ENCODE results near the gene THAP6. TPM values are rescaled to one million over a fixed set of nuclear protein-coding genes. Genes with fewer than 3 reads are reported as not detected.
"Not testable (repeated sequence)": the region's sequence is repeated elsewhere in the genome, so short reads cannot be mapped to it uniquely, and the experiment has no call there.

THAP6 gene
- total and polyA plus RNA-seq, 2 donors (not counting 3 experiments of a cell fraction or from before 2014, with no cell fraction given) = 2.1 to 6.8 TPM

DNA sequence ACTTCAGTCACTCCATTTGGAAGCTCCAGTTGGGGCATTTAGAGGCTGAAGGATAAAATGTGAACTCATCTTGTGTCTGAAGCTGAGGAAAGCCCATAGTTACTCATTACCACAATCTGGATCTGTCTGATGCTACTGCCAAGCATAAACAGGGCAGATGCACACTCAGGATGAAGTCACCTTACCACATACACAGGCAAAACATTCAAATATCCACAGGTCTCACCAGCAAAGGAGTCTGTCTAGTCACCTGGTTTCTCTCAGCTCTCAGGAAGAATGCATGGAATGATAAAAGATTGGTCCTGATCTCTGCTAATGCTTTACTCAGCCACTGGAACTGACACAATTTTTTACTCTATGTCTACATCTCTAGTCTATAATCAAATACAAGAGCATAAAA is 28.6 kb downstream of the THAP6 start:
- H2AFZ ChIP-seq (ENCODE audit: low read depth, low read length) = no peak overlapping the region
- dilution Hi-C loops (cut with MboI; ENCODE audit: extremely low pct_ligation_motif_present, low sequenced_read_pairs) = no loop called here
- H3K36me3 ChIP-seq (ENCODE audit: control insufficient read depth in 2 of 2, extremely low read depth in 1 of 2, insufficient read depth in 2 of 2, low read length in 2 of 2) = no peaks in the 10 kb centered on the region
- no peaks in the 10 kb centered on the region for H3K9me1 ChIP-seq (replicated peaks; ENCODE audit: control insufficient read depth, extremely low read depth, insufficient read depth, low read length)
- H4K20me1 ChIP-seq (replicated peaks; ENCODE audit: control insufficient read depth, extremely low read depth, insufficient read depth, low read length) = no peaks in the 10 kb centered on the region
- H3K4me1 ChIP-seq (ENCODE audit: control insufficient read depth, extremely low read depth, insufficient read depth, low read length) = no peaks in the 10 kb centered on the region
- ChIA-PET POLR2A (no interaction called here), CTCF (interaction anchor here (1.0 kb wide), 1 partner anchor 398 kb away, joined by 3 read pairs; the partner anchor contains the start of gene NAAA)
- intact Hi-C loops (cut with micrococcal nuclease) = no loop called here
- no peaks in the 10 kb centered on the region for H3K27me3 ChIP-seq (ENCODE audit: control insufficient read depth in 2 of 2, insufficient read depth in 2 of 2, low read length in 2 of 2)
- TF ChIP-seq FOS (IDR thresholded peaks at IDR 0.05; ENCODE audit: borderline replicate concordance, insufficient read depth, low read length) = no peak
- no peak for TF ChIP-seq POLR2A (IDR thresholded peaks at IDR 0.05; ENCODE audit: low read depth, low read length)
- TF ChIP-seq POLR2AphosphoS5 (IDR thresholded peaks at IDR 0.05; ENCODE audit: insufficient read depth, low read depth, low read length) = no peak
- TF ChIP-seq GATA2 (IDR thresholded peaks at IDR 0.05; ENCODE audit: insufficient read depth, insufficient read length, low read depth, low read length) = no peak
- no peak overlapping the region for H3K4me3 ChIP-seq (replicated peaks in 1 of 3; ENCODE audit: insufficient read depth in 1 of 3, low read depth in 1 of 3, low read length in 3 of 3)
- FAIRE-seq (no peak), DNase-seq (ENCODE audit: low read depth, low spot score) (no peak)
- H3K4me2 ChIP-seq (ENCODE audit: insufficient read depth, low read length) = no peak overlapping the region
- BruUV-seq (replicated peaks) = no TSS peak
- no peak overlapping the region for H3K9ac ChIP-seq (replicated peaks; ENCODE audit: extremely low read depth, insufficient read depth, low read length)
- H3K27ac ChIP-seq (ENCODE audit: insufficient read depth, low read depth, low read length) = no peak overlapping the region
- no peaks in the 10 kb centered on the region for H3K9me3 ChIP-seq (replicated peaks; ENCODE audit: control insufficient read depth, insufficient read depth, low read length)
- no peaks in the 10 kb centered on the region for H3K79me2 ChIP-seq (ENCODE audit: control insufficient read depth, insufficient read depth, low read length)

DNA sequence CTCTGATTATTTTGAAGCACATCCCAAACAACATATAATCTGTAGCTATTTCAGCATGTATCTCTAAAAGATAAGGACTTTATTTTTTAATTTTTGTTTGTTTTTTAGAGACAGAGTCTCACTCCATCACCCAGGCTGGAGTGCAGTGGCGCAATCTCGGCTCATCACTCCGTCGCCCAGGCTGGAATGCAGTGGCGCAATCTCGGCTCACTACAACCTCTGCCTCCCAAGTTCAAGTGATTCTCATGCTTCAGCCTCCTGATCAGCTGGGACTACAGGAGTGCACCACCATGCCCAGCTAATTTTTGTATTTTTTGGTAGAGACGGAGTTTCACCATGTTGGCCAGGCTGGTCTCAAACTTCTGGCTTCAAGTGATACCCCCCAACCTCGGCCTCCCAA is 29.9 kb downstream of the THAP6 start:
- H3K27me3 ChIP-seq (ENCODE audit: control insufficient read depth in 2 of 2, insufficient read depth in 2 of 2, low read length in 2 of 2); H3K4me3 ChIP-seq (replicated peaks in 1 of 3; ENCODE audit: insufficient read depth in 1 of 3, low read depth in 1 of 3, low read length in 3 of 3); FAIRE-seq; POLR2A ChIA-PET; H4K20me1 ChIP-seq (replicated peaks; ENCODE audit: control insufficient read depth, extremely low read depth, insufficient read depth, low read length); H2AFZ ChIP-seq (ENCODE audit: low read depth, low read length); dilution Hi-C loops (cut with MboI; ENCODE audit: extremely low pct_ligation_motif_present, low sequenced_read_pairs); CTCF ChIA-PET; DNase-seq (ENCODE audit: low read depth, low spot score); H3K36me3 ChIP-seq (ENCODE audit: control insufficient read depth in 2 of 2, extremely low read depth in 1 of 2, insufficient read depth in 2 of 2, low read length in 2 of 2); H3K9me1 ChIP-seq (replicated peaks; ENCODE audit: control insufficient read depth, extremely low read depth, insufficient read depth, low read length); H3K4me2 ChIP-seq (ENCODE audit: insufficient read depth, low read length); H3K4me1 ChIP-seq (ENCODE audit: control insufficient read depth, extremely low read depth, insufficient read depth, low read length); intact Hi-C loops (cut with micrococcal nuclease); H3K79me2 ChIP-seq (ENCODE audit: control insufficient read depth, insufficient read depth, low read length); H3K9ac ChIP-seq (replicated peaks; ENCODE audit: extremely low read depth, insufficient read depth, low read length); H3K27ac ChIP-seq (ENCODE audit: insufficient read depth, low read depth, low read length); BruUV-seq (replicated peaks); H3K9me3 ChIP-seq (replicated peaks; ENCODE audit: control insufficient read depth, insufficient read depth, low read length): not testable (repeated sequence)

Data from endothelial cell of umbilical vein (primary cell).